CD4-positive, alpha-beta T cell (primary cell): ENCODE results near the gene TENT4A. TPM values are rescaled to one million over a fixed set of nuclear protein-coding genes. Genes with fewer than 3 reads are reported as not detected.

Experiments used
- ATAC-seq: fragments of 200-7000 bp; cut with Tn5 transposase; one replicate; pipeline ENCODE4 v1.10.0; 2022; ENCODE audit warnings: mild to moderate bottlenecking; ENCODE audit not compliant: poor library complexity
- CTCF ChIA-PET: fragments of 350-600 bp; sonication (Branson Sonifier 250); formaldehyde crosslinking; loops from one replicate; lab custom pipeline; 2021; ENCODE audit warnings: antibody characterized with exemption, inconsistent platforms; lab: Charles Lee
- POLR2A ChIA-PET: fragments of 350-600 bp; sonication (Branson Sonifier 250); formaldehyde crosslinking; loops from one replicate; lab custom pipeline; 2021; ENCODE audit warnings: antibody characterized with exemption, inconsistent platforms; lab: Charles Lee
- DNase-seq, 14 experiments: peaks; one replicate each; pipeline ENCODE4 v3.0.0-alpha.2; 2013 to 2020; ENCODE audit warnings: mixed read lengths in 2 of 14
- H3K27ac ChIP-seq, 2 donors: one replicate each; pipeline versions ENCODE4 v1.5.1 to v1.7.0; 2013; ENCODE audit warnings: low read length in 2 of 2, low read depth in 1 of 2, mild to moderate bottlenecking in 1 of 2
- H3K27me3 ChIP-seq, 2 experiments: 1 replicate in 1 of 2; 2 replicates in 1 of 2; pipeline versions ENCODE4 v1.6.1 to v1.7.0; 2013; ENCODE audit warnings: low read length in 2 of 2, control low read depth in 1 of 2, mild to moderate bottlenecking in 1 of 2, moderate library complexity in 1 of 2; ENCODE audit not compliant: insufficient read depth in 2 of 2, control insufficient read depth in 1 of 2
- H3K36me3 ChIP-seq: one replicate; pipeline ENCODE4 v1.6.1; 2013; ENCODE audit warnings: low read length, control low read depth; ENCODE audit not compliant: insufficient read depth
- H3K4me1 ChIP-seq: one replicate; pipeline ENCODE4 v1.6.1; 2013; ENCODE audit warnings: low read length, control low read depth; ENCODE audit not compliant: insufficient read depth
- H3K4me3 ChIP-seq: one replicate; pipeline ENCODE4 v1.5.1; 2013; ENCODE audit warnings: mild to moderate bottlenecking, low read length, moderate library complexity
- H3K9me3 ChIP-seq, 2 experiments: 1 replicate in 1 of 2; 2 replicates in 1 of 2; pipeline versions ENCODE4 v1.6.1 to v1.7.0; 2013; ENCODE audit warnings: low read length in 2 of 2, mild to moderate bottlenecking in 2 of 2, control low read depth in 1 of 2, moderate library complexity in 1 of 2; ENCODE audit not compliant: control insufficient read depth in 1 of 2, insufficient read depth in 1 of 2
- H3K27ac Mint-ChIP-seq: one replicate; pipeline ENCODE4 v1.8.0; 2020; ENCODE audit warnings: mixed read lengths
- H3K27me3 Mint-ChIP-seq: one replicate; pipeline ENCODE4 v1.8.0; 2021; ENCODE audit warnings: mixed read lengths
- H3K36me3 Mint-ChIP-seq: one replicate; pipeline ENCODE4 v1.8.0; 2021; ENCODE audit warnings: low read depth, mixed read lengths
- H3K4me1 Mint-ChIP-seq: one replicate; pipeline ENCODE4 v1.8.0; 2021; ENCODE audit warnings: low read depth, mixed read lengths
- H3K4me3 Mint-ChIP-seq: one replicate; pipeline ENCODE4 v1.8.0; 2020; ENCODE audit warnings: mild to moderate bottlenecking, mixed read lengths
- H3K9me3 Mint-ChIP-seq: one replicate; pipeline ENCODE4 v1.8.0; 2020; ENCODE audit warnings: mixed read lengths
- CTCF ChIP-seq: fragments of 200-600 bp; IDR thresholded peaks from one replicate; pipeline ENCODE4 v1.8.0; 2022; ENCODE audit warnings: antibody characterized with exemption, mild to moderate bottlenecking
- intact Hi-C, 2 experiments: fragments of 100-400 bp; cut with DNase I in 1 of 2; cut with micrococcal nuclease in 1 of 2; formaldehyde crosslinking; loops; one replicate each; pipeline versions ENCODE4 v1.15.1 to v1.9.0; 2023 to 2025; cut with DNase I, micrococcal nuclease
- total RNA-seq, 174 experiments: library from RNA in 2 of 174; stranded (reverse) in 2 of 174; gene quantifications; one replicate each; pipeline ENCODE4 v1.2.3 and lab custom pipeline; 2021 to 2026

TENT4A gene
- total RNA-seq, 2 experiments from 2014 or later = 49.2 to 51.9 TPM

DNA sequence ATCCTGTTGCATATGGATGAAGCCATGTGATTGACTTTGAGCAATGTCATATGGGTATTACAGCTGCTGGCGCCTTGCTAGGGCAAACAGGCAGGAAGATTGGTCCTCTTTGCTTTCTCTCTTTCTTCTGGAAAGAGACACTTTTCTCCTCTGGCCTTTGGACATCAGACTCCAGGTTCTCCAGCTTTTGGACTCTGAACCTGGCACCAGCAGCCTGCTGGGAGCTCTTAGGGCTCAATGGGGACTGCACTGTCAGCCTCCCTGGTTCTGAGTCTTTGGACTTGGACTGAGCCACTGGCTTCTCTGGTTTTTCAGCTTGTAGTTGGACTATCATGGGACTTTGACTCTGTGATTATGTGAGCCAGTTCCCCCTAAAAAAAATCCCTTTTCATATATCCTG is 34.8 kb upstream of the TENT4A start:
- H3K4me1 Mint-ChIP-seq = no peaks in the 10 kb centered on the region
- ChIA-PET POLR2A (no interaction called here), CTCF (no interaction called here)
- ATAC-seq = no peak
- Histone ChIP-seq H3K36me3 (no peaks in the 10 kb centered on the region), H3K4me1 (no peaks in the 10 kb centered on the region), H3K4me3 (no peak overlapping the region), H3K27me3 (peaks cover 3 to 7% of the 10 kb centered on the region in 2 experiments), H3K27ac (no peak overlapping the region), H3K9me3 (no peaks in the 10 kb centered on the region)
- intact Hi-C loops = no loop called here
- H3K27me3 Mint-ChIP-seq = peaks cover 28% of the 10 kb centered on the region
- DNase-seq = no peak
- no peaks in the 10 kb centered on the region for H3K36me3 Mint-ChIP-seq
- H3K27ac Mint-ChIP-seq = no peak overlapping the region
- TF ChIP-seq CTCF = no peak
- H3K4me3 Mint-ChIP-seq = no peak overlapping the region
- no peaks in the 10 kb centered on the region for H3K9me3 Mint-ChIP-seq

- intact Hi-C loops = no loop called here
- no peaks in the 10 kb centered on the region for H3K36me3 ChIP-seq
- no peak for TF ChIP-seq CTCF
- DNase-seq (no peak), ATAC-seq (no peak)
- no peak overlapping the region for H3K27ac ChIP-seq
- H3K9me3 ChIP-seq = no peaks in the 10 kb centered on the region
- no peaks in the 10 kb centered on the region for H3K4me1 Mint-ChIP-seq
- peaks cover 8 to 25% of the 10 kb centered on the region in 2 experiments for H3K27me3 ChIP-seq
- H3K36me3 Mint-ChIP-seq = no peaks in the 10 kb centered on the region
- H3K4me3 Mint-ChIP-seq = no peak overlapping the region
- no peaks in the 10 kb centered on the region for H3K4me1 ChIP-seq
- H3K4me3 ChIP-seq = no peak overlapping the region
- no peaks in the 10 kb centered on the region for H3K9me3 Mint-ChIP-seq
- peaks cover 54% of the 10 kb centered on the region for H3K27me3 Mint-ChIP-seq
- H3K27ac Mint-ChIP-seq = no peak overlapping the region
- ChIA-PET CTCF (no interaction called here), POLR2A (no interaction called here)
Measured at GRCh38 chr5:6680922-6681321, 32.3 kb upstream of the TENT4A start.

- no peaks in the 10 kb centered on the region for H3K9me3 ChIP-seq
- no peak for TF ChIP-seq CTCF
- peaks cover 1% of the 10 kb centered on the region for H3K4me1 ChIP-seq
- no peak overlapping the region for H3K4me3 Mint-ChIP-seq
- ChIA-PET CTCF (no interaction called here), POLR2A (no interaction called here)
- intact Hi-C loops = no loop called here
- H3K4me1 Mint-ChIP-seq = no peaks in the 10 kb centered on the region
- no peak for DNase-seq
- H3K27me3 Mint-ChIP-seq = peaks cover 61% of the 10 kb centered on the region
- no peaks in the 10 kb centered on the region for H3K36me3 ChIP-seq
- H3K27ac Mint-ChIP-seq = no peak overlapping the region
- no peak overlapping the region for H3K4me3 ChIP-seq
- peaks cover 8 to 32% of the 10 kb centered on the region in 2 experiments for H3K27me3 ChIP-seq
- H3K36me3 Mint-ChIP-seq = no peaks in the 10 kb centered on the region
- no peak overlapping the region for H3K27ac ChIP-seq
- no peak for ATAC-seq
- H3K9me3 Mint-ChIP-seq = no peaks in the 10 kb centered on the region
Measured at GRCh38 chr5:6681682-6682081, 31.6 kb upstream of the TENT4A start.
